ENCODE data around the gene PRAMEF11. TPM values are rescaled to one million over a fixed set of nuclear protein-coding genes. Genes with fewer than 3 reads are reported as not detected.

PRAMEF11 gene
- total and polyA plus RNA-seq, 4 donors = not detected

- DNase-seq (ENCODE audit: low spot score) = no peak
- Histone ChIP-seq H3K36me3 (ENCODE audit: control insufficient read depth in 4 of 4, insufficient read depth in 3 of 4, low read depth in 1 of 4, low read length in 3 of 4) (no peaks in the 10 kb centered on the region), H3K9ac (ENCODE audit: low read depth in 1 of 2, low read length in 2 of 2) (no peak overlapping the region), H3K4me1 (ENCODE audit: control insufficient read depth in 4 of 4, insufficient read depth in 4 of 4, low read length in 3 of 4) (no peaks in the 10 kb centered on the region), H3K9me3 (ENCODE audit: control insufficient read depth in 4 of 4, low read length in 3 of 4) (no peaks in the 10 kb centered on the region), H3K4me3 (ENCODE audit: low read depth in 1 of 3, low read length in 3 of 3) (no peak overlapping the region), H3K27me3 (ENCODE audit: control insufficient read depth in 4 of 4, insufficient read depth in 4 of 4, low read length in 3 of 4) (peaks cover 0 to 3% (median 0%) of the 10 kb centered on the region in 4 donors), H3K27ac (ENCODE audit: low read depth in 1 of 2, low read length in 2 of 2) (no peak overlapping the region)
- TF ChIP-seq HNF4A (conservative IDR thresholded peaks at IDR 0.05) = no peak
- no peak for TF ChIP-seq RAD21 (IDR thresholded peaks at IDR 0.05)
- TF ChIP-seq REST (IDR thresholded peaks at IDR 0.05) = no peak
- no peak for TF ChIP-seq CTCF (IDR thresholded peaks at IDR 0.05; ENCODE audit: low read depth, low read length, missing input control)
- TF ChIP-seq ATF3 (IDR thresholded peaks at IDR 0.05) = no peak
- TF ChIP-seq NR2F2 (IDR thresholded peaks at IDR 0.05) = no peak
- no peak for TF ChIP-seq YY1 (IDR thresholded peaks at IDR 0.05)
- no peak for TF ChIP-seq SP1 (IDR thresholded peaks at IDR 0.05)
- no peak for TF ChIP-seq TAF1 (conservative IDR thresholded peaks at IDR 0.05)
- 87% methylated on average over 15 of the region's 15 CpGs for WGBS
Measured at GRCh38 chr1:12776801-12777557, 54.2 kb downstream of the PRAMEF11 start.

- Histone ChIP-seq H3K36me3 (ENCODE audit: control insufficient read depth in 4 of 4, insufficient read depth in 3 of 4, low read depth in 1 of 4, low read length in 3 of 4) (no peaks in the 10 kb centered on the region), H3K4me3 (ENCODE audit: low read depth in 1 of 3, low read length in 3 of 3) (no peak overlapping the region), H3K9ac (ENCODE audit: low read depth in 1 of 2, low read length in 2 of 2) (no peak overlapping the region), H3K27ac (ENCODE audit: low read depth in 1 of 2, low read length in 2 of 2) (no peak overlapping the region), H3K9me3 (ENCODE audit: control insufficient read depth in 4 of 4, low read length in 3 of 4) (no peaks in the 10 kb centered on the region), H3K4me1 (ENCODE audit: control insufficient read depth in 4 of 4, insufficient read depth in 4 of 4, low read length in 3 of 4) (no peaks in the 10 kb centered on the region), H3K27me3 (ENCODE audit: control insufficient read depth in 4 of 4, insufficient read depth in 4 of 4, low read length in 3 of 4) (peaks cover 0 to 3% (median 0%) of the 10 kb centered on the region in 4 donors)
- DNase-seq (ENCODE audit: low spot score) = no peak
- WGBS = 73% methylated on average over 8 of the region's 8 CpGs
- TF ChIP-seq RXRA (IDR thresholded peaks at IDR 0.05) (no peak), SP1 (IDR thresholded peaks at IDR 0.05) (no peak)
Measured at GRCh38 chr1:12775443-12775842, 55.8 kb downstream of the PRAMEF11 start.

GRCh38 chr1:12774801-12775345, 56.3 kb downstream of the PRAMEF11 start:
- no peak for DNase-seq (ENCODE audit: low spot score)
- no peak overlapping the region for H3K27ac ChIP-seq (ENCODE audit: low read depth in 1 of 2, low read length in 2 of 2)
- H3K36me3 ChIP-seq (ENCODE audit: control insufficient read depth in 4 of 4, insufficient read depth in 3 of 4, low read depth in 1 of 4, low read length in 3 of 4) = no peaks in the 10 kb centered on the region
- H3K4me1 ChIP-seq (ENCODE audit: control insufficient read depth in 4 of 4, insufficient read depth in 4 of 4, low read length in 3 of 4) = no peaks in the 10 kb centered on the region
- 85% methylated on average over 5 of the region's 5 CpGs for WGBS
- no peaks in the 10 kb centered on the region for H3K9me3 ChIP-seq (ENCODE audit: control insufficient read depth in 4 of 4, low read length in 3 of 4)
- H3K9ac ChIP-seq (ENCODE audit: low read depth in 1 of 2, low read length in 2 of 2) = no peak overlapping the region
- H3K27me3 ChIP-seq (ENCODE audit: control insufficient read depth in 4 of 4, insufficient read depth in 4 of 4, low read length in 3 of 4) = peaks cover 0 to 3% (median 0%) of the 10 kb centered on the region in 4 donors
- H3K4me3 ChIP-seq (ENCODE audit: low read depth in 1 of 3, low read length in 3 of 3) = no peak overlapping the region
- no peak for TF ChIP-seq JUND (IDR thresholded peaks at IDR 0.05)
- TF ChIP-seq NR2F2 (IDR thresholded peaks at IDR 0.05) = no peak
- TF ChIP-seq EGR1 (IDR thresholded peaks at IDR 0.05; ENCODE audit: low read depth in 2 of 2) = no peak
- TF ChIP-seq FOXA2 (IDR thresholded peaks at IDR 0.05) = no peak
- TF ChIP-seq GABPA (IDR thresholded peaks at IDR 0.05 in 1 of 2, conservative IDR thresholded peaks at IDR 0.05 in 1 of 2) = no peak
- TF ChIP-seq HNF4A (conservative IDR thresholded peaks at IDR 0.05) = no peak
- TF ChIP-seq YY1 (IDR thresholded peaks at IDR 0.05) = no peak
- TF ChIP-seq ZBTB33 (IDR thresholded peaks at IDR 0.05) = no peak
- TF ChIP-seq MAX (IDR thresholded peaks at IDR 0.05) = no peak

Measured in liver (tissue), 9 donors.